ENCODE measurements around the gene ALG6.
A peak's percentile ranks its signal among the peaks of the same experiment; 100 is the strongest.
"Not testable (repeated sequence)": the region's sequence is repeated elsewhere in the genome, so short reads cannot be mapped to it uniquely, and the experiment has no call there.

ALG6 gene

DNA sequence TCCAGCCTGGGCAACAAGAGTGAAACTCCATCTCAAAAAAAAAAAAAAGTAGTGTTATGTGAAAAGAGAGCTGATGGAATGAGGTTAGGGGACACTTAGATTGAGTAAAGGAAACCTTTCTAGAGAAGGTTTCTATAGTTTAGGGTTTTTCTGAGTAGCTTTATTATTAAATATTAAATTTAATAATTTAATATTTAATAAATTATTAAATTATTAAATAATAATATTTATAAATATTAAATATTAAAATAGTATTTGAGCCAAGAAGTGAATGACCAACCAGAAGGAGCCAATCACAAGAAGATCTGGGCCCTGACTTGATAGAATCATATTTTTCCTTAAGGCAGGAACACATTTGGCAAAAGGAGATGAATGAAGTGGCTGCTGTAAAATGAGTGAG, 50.7 kb downstream of the ALG6 start:
- no peak for DNase-seq

DNA sequence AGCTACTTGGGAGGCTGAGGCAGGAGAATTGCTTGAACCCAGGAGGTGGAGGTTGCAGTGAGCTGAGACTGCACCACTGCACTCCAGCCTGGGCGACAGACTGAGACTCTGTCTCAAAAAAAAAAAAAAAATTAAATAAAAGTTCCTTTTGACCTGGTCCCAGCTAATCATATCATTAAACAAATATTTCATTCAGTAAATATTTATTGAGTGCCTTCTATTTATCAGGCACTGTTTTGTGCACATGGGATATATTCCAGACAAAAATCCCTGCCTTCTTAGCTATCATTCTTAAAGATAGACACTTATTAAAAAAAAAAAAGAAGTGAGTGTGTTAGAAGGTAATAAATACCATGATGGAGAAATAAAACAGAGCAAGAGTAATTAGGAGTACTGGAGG, 53.3 kb downstream of the ALG6 start:
- not testable (repeated sequence) for DNase-seq

DNA sequence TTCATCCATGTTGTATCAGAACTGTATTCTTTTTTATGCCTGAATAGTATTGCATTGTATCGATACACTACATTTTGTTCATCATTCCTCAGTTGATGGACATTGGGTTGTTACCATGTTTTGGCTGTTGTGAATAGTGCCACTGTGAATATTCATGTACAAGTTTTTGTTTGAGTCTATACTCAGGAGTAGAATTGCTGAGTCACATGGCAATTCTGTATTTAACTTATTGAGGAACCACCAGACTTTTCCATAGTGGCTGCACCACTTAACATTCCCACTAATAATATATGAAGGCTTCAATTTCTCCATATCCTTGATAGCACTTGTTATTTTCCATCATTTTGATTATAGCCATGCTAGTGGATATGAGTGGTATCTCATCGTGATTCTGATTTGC, 56.2 kb downstream of the ALG6 start:
- DNase-seq, result no peak

DNA sequence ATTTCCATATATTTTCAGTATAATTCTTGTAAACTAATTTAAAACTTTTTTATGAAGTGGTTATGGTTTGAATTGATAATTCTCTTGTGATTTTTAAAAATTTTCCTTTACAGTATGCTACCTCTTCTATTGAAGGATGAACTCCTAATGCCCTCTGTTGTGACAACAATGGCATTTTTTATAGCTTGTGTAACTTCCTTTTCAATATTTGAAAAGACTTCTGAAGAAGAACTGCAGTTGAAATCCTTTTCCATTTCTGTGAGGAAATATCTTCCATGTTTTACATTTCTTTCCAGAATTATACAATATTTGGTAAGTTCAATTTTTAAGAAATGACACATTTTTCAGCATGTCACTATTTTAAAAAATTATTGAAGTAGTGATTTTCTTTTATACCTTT, 61.4 kb downstream of the ALG6 start:
- no peak for DNase-seq

DNA sequence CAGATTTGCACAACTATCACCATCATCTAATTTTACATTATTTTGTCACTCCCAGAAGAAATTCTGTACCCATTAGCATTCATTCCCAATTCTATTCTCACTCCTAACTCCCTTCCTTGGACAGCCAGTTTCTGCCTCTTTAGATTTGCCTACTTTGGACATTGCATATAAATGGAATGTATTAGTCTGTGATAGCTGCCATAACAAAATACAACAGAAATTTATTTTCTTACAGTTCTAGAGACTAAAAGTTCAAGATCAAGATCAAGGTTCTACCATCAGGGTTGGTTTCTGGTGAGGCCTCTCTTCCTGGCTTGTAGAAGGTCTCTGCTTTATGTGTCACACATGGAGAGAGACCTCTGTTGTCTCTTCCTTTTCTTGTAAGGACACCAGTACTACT, 61.9 kb downstream of the ALG6 start:
- DNase-seq, result no peak

DNA sequence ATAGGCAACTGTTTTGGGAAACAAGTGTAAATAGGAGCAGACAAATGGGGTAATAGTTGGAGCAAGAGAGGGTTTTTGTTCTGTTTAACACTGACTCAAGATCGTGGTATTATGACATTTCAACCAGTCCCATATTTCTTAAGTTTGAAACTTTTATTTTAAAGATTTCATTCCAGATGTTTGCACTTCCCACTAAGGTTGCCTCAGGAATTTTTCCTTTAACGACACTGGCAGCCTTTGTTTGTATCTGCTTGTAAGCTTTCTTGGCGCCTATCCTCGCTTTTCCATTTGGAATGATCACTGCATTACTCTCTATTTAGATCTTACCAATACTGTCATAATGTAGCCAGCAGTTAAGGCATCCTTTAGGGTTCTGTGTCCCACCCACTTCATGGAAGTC, 67.7 kb downstream of the ALG6 start:
- peak; percentile 42 for DNase-seq

DNA sequence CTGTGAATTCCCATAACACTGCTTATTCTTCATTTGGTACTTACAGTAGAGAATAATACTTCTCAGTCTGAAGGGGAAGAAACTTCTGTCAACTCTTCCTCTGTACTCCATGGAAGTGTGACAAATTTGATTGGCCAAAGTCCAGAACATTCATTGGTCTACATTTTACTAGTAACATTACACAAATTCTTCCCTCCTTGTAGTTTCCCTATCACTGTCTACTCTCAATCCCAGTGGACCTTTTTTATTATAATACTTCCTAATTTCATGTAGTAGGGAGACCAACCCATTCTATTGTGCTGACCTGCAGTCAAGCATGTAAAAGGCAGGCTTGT, 74.7 kb downstream of the ALG6 start:
- DNase-seq, result no peak

DNA sequence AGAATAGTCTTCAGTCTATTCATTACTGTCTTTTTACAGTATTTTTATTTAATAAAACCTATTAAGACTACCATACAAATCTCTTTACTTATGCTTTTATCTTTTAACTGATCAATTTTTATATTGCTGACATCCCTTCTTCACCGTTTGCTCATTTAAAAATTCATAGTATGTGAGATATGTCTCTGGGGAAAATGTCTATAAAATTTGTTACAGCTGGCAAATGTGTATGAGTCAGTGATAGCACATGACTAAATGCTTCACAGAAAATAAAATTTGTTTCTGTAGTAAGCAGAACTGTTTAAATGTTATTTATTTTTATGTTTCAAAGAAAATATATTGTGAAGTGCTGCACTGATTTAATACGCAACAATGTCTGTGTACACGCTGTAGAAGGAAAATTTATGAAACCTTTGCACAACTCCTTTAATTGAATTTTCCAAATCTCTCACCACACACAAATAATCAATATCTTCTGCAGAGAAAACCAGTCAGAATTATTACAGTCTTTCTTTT, 81.4 kb downstream of the ALG6 start:
- no peak for DNase-seq

DNA sequence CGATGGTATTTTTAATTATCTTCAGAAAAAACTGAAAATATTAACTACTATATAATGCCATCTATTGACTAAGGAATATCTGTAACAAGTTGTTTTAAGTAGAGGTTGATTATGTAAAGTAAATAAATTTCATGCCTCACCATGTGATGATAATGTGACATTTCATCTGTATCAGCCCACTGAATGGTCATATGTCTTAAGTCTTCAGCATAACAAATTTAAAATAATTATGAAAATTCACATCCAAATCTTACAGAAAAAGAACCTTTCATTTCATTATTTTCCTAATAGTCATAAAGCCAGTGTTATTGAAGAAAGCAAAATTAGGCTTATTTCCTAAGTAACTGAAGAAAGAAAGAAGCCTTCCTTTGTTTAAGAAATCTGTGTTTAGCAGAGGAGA, 83.0 kb downstream of the ALG6 start:
- DNase-seq, result no peak

DNA sequence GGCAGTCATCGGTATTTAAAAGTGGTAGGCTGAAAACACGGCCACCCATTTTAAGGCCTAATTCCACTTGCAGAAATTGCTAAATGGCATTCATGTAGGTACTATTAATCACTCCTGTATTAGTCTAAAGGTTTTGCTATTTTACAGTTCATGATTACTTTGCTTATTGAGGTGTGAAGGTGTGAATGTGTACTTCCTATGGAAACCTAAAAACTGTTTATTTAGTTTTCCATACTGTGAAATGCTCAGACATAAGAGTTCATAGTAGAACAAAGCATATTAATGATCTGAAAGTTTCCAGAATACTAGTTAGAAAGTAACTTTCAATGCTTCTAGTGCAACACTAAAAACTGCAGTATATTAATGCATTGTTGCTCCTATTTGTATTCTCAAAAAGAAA, 85.8 kb downstream of the ALG6 start:
- DNase-seq, result no peak

DNA sequence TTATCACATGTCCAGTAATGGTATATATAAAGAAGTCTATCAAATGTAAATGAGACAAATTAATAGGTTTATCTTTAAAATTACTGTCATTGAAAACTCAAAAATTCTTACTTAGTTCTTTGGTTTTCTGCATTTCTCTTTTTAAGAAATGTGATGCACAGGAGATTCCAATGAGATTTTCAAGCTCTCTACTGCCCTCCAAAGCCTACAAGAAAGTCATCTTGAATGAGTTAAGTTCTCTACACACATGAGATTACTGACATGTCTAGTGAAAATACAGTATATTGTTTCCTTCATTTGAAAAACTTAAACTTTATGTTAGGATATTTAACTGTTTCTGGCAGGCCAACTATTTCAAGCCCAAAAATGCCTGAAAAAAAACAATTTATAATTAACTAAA, 86.8 kb downstream of the ALG6 start:
- DNase-seq, result no peak

DNA sequence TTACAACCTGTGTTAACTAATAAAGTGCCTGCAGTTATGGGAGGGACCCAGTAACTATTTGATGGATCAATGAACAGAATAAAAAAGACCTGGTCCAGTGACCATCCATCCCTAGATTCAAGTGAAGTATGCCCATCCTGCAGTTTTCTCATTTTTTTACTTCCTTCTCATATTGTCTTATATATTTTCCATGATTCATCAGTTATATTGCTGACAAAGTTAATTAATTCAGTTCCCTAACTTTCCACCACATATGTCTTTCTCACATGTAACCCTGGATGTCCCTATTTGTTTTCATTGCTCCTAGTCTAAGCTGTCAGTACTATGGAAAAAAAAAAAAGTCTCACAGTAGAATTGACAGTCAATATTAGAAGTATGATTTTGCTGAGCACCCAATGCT, 91.3 kb downstream of the ALG6 start:
- DNase-seq, result no peak

DNA sequence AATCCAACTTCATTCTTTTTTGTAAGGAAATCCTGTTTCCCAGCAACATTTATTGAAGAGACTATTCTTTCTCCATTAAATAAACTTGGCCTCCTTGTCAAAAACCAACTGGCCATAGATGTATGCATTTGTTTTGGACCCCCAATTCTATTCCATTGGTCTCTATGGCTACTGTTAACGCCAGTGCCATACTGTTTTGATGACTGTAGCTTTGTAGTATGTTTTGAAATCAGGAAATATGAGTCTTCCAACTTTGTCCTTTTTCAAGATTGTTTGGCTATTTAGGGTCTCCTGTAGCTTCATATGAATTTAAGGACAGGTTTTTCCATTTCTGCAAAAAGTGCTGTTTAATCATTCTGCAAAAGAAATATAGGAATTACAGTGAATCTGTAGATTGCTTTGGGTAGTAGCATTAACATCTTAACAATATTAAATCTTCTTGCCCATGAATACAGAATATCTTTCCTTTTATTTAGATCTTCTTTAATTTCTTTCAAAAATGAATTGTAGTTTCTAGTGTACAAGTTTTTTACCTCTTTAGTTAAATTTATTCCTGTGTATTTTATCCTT, 94.3 kb downstream of the ALG6 start:
- DNase-seq, result no peak

DNA sequence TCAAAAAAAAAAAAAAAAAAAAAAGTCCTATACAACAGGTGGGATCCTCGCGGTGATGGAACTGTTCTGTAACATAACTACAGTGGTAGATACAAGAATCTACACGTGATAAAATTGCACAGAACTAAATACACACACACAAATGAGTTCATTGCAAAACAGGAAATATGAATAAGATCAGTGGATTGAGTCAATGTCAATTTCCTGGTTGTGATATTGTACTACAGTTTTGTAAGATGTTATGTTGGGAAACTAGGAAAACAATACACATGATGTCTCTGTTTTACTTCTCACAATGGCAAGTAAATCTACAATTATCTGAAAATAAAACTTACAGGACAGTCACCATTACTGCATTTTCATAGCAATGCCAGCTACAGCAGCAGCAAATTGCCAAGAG, 95.8 kb downstream of the ALG6 start:
- no peak for DNase-seq

DNA sequence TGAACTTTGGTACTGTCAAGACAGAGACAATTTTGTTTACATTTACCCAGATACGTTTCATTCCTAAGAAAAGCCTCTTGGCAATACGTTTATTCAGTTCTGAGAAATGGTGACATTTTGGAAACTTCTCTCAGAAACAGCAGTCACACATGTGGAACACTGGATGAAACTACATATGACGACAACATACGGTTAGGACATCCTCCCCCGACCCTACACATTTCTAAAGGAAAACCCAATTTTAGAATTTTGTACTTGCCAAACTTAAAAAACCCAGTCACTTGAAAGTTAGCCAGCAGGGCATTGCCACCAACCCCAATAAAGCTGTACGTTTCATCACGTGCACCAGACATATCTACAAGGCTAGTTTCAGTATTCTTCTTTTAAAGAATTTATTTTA, 98.8 kb downstream of the ALG6 start:
- DNase-seq, result no peak

DNA sequence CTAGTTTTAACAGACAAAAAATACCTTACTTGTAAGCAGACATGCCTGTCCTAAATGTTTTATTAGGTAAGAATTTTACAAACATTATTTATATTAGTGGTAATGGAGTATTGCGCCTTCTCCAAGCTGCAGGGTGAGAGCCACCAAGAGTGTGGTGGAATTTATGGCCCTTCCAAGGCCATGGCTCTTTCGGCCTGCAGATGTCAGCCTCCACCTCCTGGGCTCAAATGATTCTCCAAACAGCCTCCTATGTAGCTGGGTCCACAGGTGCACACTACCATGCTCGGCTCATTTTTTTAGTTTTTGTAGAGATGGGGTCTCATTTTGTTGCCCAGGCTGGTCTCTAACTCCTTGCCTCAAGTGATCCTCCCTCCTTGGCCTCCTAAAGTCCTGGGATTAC, 99.3 kb downstream of the ALG6 start:
- DNase-seq, result no peak

DNA sequence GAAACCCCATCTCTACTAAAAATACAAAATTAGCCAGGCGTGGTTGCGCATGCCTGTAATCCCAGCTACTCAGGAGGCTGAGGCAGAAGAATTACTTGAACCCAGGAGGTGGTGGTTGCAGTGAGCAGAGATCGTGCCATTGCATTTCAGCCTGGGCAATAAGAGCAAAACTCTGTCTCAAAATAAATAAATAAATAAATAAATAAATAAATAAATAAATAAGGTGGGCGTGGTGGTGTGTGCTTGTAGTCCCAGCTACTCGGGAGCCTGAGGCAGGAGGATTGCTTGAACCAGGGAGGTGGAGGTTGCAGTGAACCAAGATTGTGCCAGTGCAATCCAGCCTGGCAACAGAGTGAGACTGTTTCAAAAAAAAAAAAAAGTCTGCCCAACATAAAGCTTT, 101.3 kb downstream of the ALG6 start:
- not testable (repeated sequence) for DNase-seq

DNA sequence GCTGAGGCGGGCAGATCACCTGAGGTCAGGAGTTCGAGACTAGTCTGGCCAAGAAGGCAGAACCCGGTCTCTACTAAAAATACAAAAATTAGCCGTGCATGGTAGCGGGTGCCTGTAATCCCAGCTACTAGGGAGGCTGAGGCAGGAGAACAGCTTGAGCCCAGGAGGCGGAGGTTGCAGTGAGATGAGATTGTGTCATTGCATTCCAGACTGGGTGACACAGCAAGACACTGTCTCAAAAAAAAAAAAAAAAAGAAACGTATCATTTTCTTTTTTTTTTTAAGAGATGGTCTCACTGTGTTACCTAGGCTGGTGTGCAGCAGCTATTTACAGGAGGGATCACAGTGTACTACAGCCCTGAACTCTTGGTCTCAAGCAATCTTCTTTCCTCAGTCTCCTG, 108.3 kb downstream of the ALG6 start:
- no peak for DNase-seq

DNA sequence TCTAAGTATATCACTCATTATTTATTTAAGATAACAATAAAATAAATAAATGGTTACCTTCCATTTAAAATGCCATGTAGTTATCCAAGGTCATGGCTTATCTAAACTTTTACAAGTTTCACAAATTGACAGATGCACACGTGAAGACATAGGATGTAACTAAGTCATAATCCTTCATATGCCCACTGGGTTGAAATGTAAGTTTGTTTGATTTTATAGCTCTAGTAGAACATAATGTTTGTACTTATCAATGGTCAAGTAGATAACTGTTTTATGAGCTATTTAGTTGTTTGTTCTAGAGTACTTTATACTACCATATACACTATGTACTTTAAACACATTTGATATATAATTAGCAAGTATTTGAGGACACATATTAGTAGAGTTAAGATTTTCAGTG, 112.6 kb downstream of the ALG6 start:
- DNase-seq, result no peak

DNA sequence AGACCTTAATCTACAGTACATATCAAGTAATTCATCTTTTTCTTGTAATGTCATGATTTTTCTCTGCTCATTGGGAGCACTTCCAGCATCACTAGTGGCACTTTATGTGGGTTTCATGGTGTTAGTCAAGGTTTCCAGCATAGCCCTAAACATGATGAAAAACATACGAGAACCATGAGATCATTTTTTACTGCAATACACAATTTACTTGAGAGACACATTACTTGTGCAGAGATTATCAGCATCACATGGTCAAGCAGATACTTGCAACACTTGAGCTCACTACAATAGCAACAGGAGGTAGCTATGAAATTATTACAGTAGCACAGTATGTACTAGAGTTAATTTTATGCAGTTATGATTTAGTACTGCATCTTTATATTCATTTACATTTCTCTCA, 119.2 kb downstream of the ALG6 start:
- no peak for DNase-seq

DNA sequence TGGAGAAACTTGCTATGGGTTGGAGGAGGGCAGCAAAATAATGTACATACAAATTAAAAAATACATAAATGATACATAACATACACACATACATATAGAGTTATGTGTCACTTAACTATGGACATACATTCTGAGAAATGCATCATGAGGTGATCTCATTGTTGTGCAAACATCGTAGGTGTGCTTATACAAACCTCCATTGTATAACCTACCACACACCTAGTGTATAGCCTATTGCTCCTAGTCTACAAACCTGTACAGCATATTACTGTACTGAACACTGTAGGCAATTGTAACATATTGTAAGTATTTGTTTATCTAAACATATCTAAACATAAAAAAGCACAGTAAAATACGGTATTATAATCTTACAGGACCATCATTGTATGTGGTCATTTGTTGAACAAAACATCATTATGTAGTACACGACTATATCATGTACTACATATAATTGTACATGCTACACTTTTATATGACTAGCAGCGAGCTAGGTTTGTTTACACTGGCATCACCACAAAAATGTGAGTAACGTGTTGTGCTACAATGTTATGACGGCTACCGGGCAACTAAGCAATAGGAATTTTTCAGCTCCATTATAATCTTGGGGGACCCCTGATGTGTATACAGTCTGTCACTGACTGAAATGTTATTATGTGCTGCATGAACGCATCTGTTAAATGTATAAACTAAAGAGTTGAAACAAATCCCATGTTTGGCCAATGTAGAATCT, 120.1 kb downstream of the ALG6 start:
- no peak for DNase-seq

Measured in right forelimb (tissue), 1 donor.